GM23338 (cell line): ENCODE measurements around the gene ACTL6A. TPM values are rescaled to one million over a fixed set of nuclear protein-coding genes. Genes with fewer than 3 reads are reported as not detected.

ENCODE experiments used
- ATAC-seq: fragments of 200-7000 bp; cut with Tn5 transposase; 3 replicates; pipeline ENCODE4 v1.9.1; 2020
- DNase-seq: peaks from one replicate; pipeline ENCODE4 v3.0.0-alpha.2; 2015; ENCODE audit warnings: low spot score
- H2AFZ ChIP-seq: fragments of 200-600 bp; sonication (generic); 2 replicates; pipeline ENCODE4 v1.8.0; 2016; ENCODE audit warnings: antibody characterized with exemption, mild to moderate bottlenecking, moderate library complexity
- H3F3A ChIP-seq: fragments of 200-600 bp; sonication (generic); replicated peaks from 2 replicates; pipeline ENCODE4 v1.8.0; 2017; ENCODE audit warnings: antibody characterized with exemption, mixed run types, low read depth
- H3K27ac ChIP-seq: fragments of 200-600 bp; sonication (generic); 2 replicates; pipeline ENCODE4 v1.6.1; 2016; ENCODE audit warnings: low read depth
- H3K27me3 ChIP-seq: fragments of 200-600 bp; sonication (generic); 2 replicates; pipeline ENCODE4 v1.8.0; 2016; ENCODE audit warnings: mild to moderate bottlenecking, mixed run types, moderate library complexity; ENCODE audit not compliant: insufficient read depth
- H3K36me3 ChIP-seq: fragments of 200-600 bp; sonication (generic); 2 replicates; pipeline ENCODE4 v1.8.0; 2016; ENCODE audit warnings: mild to moderate bottlenecking; ENCODE audit not compliant: insufficient read depth
- H3K4me1 ChIP-seq: fragments of 200-600 bp; sonication (generic); 2 replicates; pipeline ENCODE4 v1.8.0; 2016; ENCODE audit warnings: mild to moderate bottlenecking, moderate library complexity; ENCODE audit not compliant: insufficient read depth
- H3K4me2 ChIP-seq: fragments of 200-600 bp; sonication (generic); 2 replicates; pipeline ENCODE4 v1.7.1; 2017; ENCODE audit warnings: mixed run types
- H3K4me3 ChIP-seq: fragments of 200-600 bp; sonication (generic); 2 replicates; pipeline ENCODE4 v1.6.1; 2016; ENCODE audit warnings: mixed run types
- H3K79me2 ChIP-seq: fragments of 200-600 bp; sonication (generic); replicated peaks from 2 replicates; pipeline ENCODE4 v1.8.0; 2017; ENCODE audit warnings: mild to moderate bottlenecking; ENCODE audit not compliant: insufficient read depth
- H3K9me2 ChIP-seq: fragments of 200-600 bp; sonication (generic); 2 replicates; pipeline ENCODE4 v1.8.0; 2017; ENCODE audit not compliant: insufficient read depth
- H4K20me1 ChIP-seq: fragments of 200-600 bp; sonication (generic); replicated peaks from 2 replicates; pipeline ENCODE4 v1.8.0; 2017; ENCODE audit warnings: mild to moderate bottlenecking; ENCODE audit not compliant: insufficient read depth
- H3K27ac Mint-ChIP-seq: 2 replicates; pipeline ENCODE4 v1.8.0; 2020; ENCODE audit warnings: inconsistent platforms, mild to moderate bottlenecking, moderate library complexity, mixed read lengths
- H3K27me3 Mint-ChIP-seq: 3 replicates; pipeline ENCODE4 v1.8.0; 2022; ENCODE audit warnings: low read depth, mild to moderate bottlenecking, moderate library complexity, mixed read lengths, inconsistent platforms; ENCODE audit not compliant: insufficient read depth, poor library complexity
- H3K36me3 Mint-ChIP-seq: 3 replicates; pipeline ENCODE4 v1.8.0; 2021; ENCODE audit warnings: low read depth, mild to moderate bottlenecking, inconsistent platforms, moderate library complexity, mixed read lengths
- H3K4me1 Mint-ChIP-seq: 3 replicates; pipeline ENCODE4 v1.8.0; 2020; ENCODE audit warnings: mild to moderate bottlenecking, inconsistent platforms, mixed read lengths
- H3K4me3 Mint-ChIP-seq: 3 replicates; pipeline ENCODE4 v1.8.0; 2021; ENCODE audit warnings: moderate library complexity, mild to moderate bottlenecking, inconsistent platforms, mixed read lengths
- H3K9me3 Mint-ChIP-seq: 3 replicates; pipeline ENCODE4 v1.8.0; 2020; ENCODE audit warnings: moderate library complexity, mild to moderate bottlenecking, inconsistent platforms, mixed read lengths
- CREB1 ChIP-seq: fragments of 250-450 bp; sonication (Bioruptor Pico); IDR thresholded peaks from 2 replicates; pipeline ENCODE4 v1.5.0; 2020; ENCODE audit warnings: low read depth, mild to moderate bottlenecking, moderate library complexity
- EZH2 ChIP-seq: fragments of 200-600 bp; sonication (generic); IDR thresholded peaks from one replicate; pipeline ENCODE4 v1.8.0; 2017; ENCODE audit warnings: antibody characterized with exemption, mild to moderate bottlenecking, low read depth; ENCODE audit not compliant: unreplicated experiment
- EZH2phosphoT487 ChIP-seq: fragments of 200-600 bp; sonication (generic); IDR thresholded peaks from one replicate; pipeline ENCODE4 v1.8.1; 2018; ENCODE audit warnings: antibody characterized with exemption; ENCODE audit not compliant: unreplicated experiment
- JUNB ChIP-seq: IDR thresholded peaks from one replicate; pipeline ENCODE4 v1.6.1; 2016; ENCODE audit warnings: antibody characterized with exemption; ENCODE audit not compliant: unreplicated experiment
- NANOG ChIP-seq: IDR thresholded peaks from 2 replicates; pipeline ENCODE4 v1.6.1; 2016; ENCODE audit warnings: antibody characterized with exemption, borderline replicate concordance
- POLR2AphosphoS5 ChIP-seq: IDR thresholded peaks from 2 replicates; pipeline ENCODE4 v1.6.1; 2016; ENCODE audit warnings: antibody characterized with exemption, low read depth
- STAT1 ChIP-seq: IDR thresholded peaks from one replicate; pipeline ENCODE4 v1.6.1; 2016; ENCODE audit warnings: antibody characterized with exemption; ENCODE audit not compliant: unreplicated experiment
- ZNF114 ChIP-seq: fragments of 250-450 bp; sonication (Bioruptor Pico); IDR thresholded peaks from 2 replicates; pipeline ENCODE4 v1.5.0; 2020; ENCODE audit warnings: mild to moderate bottlenecking, moderate library complexity
- ZNF331 ChIP-seq: fragments of 250-450 bp; sonication (Bioruptor Pico); IDR thresholded peaks from 2 replicates; pipeline ENCODE4 v1.5.0; 2020; ENCODE audit warnings: low read depth, mild to moderate bottlenecking, moderate library complexity
- polyA plus RNA-seq: library from polyadenylated mRNA; unstranded; fragments of >200 nt; fragmentation: Nextera tagmentation; extraction: Ambion mirVana; gene quantifications from 2 replicates; pipeline ENCODE4 v1.2.1, GENCODE V29; 2016
- total RNA-seq: library from RNA; depleted of rRNA; stranded (reverse); fragments of >200 nt; shearing (Covaris generic); gene quantifications from 2 replicates; pipeline ENCODE4 v1.2.3, GENCODE V29; 2014
- TF ChIP-seq, protein P1 (sequence below), 2 experiments: fragments of 200-600 bp in 1 of 2; sonication (generic) in 1 of 2; conservative IDR thresholded peaks; 2 replicates each; pipeline versions ENCODE4 v1.5.1 to v1.6.1; 2016 to 2017; ENCODE audit warnings: antibody characterized with exemption in 2 of 2, low read depth in 2 of 2, mild to moderate bottlenecking in 2 of 2, moderate library complexity in 1 of 2
- TF ChIP-seq, protein P2 (sequence below): IDR thresholded peaks from one replicate; pipeline ENCODE4 v1.6.1; 2018; ENCODE audit warnings: antibody characterized with exemption; ENCODE audit not compliant: unreplicated experiment
- TF ChIP-seq, protein P3 (sequence below): IDR thresholded peaks from 2 replicates; pipeline ENCODE4 v1.6.1; 2016; ENCODE audit warnings: antibody characterized with exemption

ACTL6A gene
- total and polyA plus RNA-seq, 2 experiments from 2014 or later, result 117 to 125 TPM

DNA sequence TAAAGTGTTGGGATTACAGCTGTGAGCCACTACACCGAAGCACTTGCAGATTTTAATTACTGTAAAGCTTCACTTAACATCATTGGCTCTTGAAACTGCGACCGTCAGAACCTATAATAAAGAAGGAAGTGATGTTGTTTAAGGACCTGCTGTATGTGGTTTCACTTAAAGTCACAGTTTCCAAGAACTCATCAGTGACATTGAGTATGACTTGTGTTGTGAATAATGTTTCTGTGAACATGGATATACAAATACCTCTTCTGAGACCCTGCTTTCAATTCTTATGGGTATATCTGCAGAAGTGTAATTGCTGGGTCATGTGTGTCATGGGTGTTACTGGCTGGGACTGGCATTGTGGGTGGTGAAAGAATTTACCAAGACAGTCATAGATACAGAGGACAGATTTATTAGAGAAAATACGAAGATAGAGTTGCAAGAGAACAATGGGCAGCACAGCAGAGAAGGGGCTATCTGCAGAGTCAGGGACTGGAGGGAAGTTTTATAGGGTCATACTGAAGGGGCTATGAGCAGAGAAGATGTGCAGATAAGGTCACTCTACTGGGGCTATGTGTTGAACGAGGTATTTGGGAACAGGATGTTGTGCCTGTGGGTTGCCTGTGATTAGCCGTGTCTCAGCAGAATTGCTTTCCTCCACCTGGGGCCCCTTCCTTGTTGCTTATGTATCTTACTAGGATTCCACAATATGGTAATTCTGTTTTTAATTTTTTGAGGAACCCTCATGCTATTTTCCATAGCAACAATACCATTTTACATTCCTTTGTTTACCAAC lies 46.4 kb downstream of the ACTL6A start:
- Histone ChIP-seq H3F3A (no peaks in the 10 kb centered on the region), H3K27ac (no peak overlapping the region), H3K4me3 (no peak overlapping the region), H3K36me3 (no peaks in the 10 kb centered on the region), H3K79me2 (peaks cover 46% of the 10 kb centered on the region), H3K4me2 (no peak overlapping the region), H4K20me1 (peaks cover 4% of the 10 kb centered on the region; the same call in 1 of the 2 replicates), H3K27me3 (no peaks in the 10 kb centered on the region), H3K9me2 (no peaks in the 10 kb centered on the region), H3K4me1 (no peaks in the 10 kb centered on the region), H2AFZ (no peak overlapping the region)
- no peak for TF ChIP-seq EZH2
- TF ChIP-seq JUNB, result no peak
- no peak for TF ChIP-seq NANOG
- TF ChIP-seq, protein P1, sequence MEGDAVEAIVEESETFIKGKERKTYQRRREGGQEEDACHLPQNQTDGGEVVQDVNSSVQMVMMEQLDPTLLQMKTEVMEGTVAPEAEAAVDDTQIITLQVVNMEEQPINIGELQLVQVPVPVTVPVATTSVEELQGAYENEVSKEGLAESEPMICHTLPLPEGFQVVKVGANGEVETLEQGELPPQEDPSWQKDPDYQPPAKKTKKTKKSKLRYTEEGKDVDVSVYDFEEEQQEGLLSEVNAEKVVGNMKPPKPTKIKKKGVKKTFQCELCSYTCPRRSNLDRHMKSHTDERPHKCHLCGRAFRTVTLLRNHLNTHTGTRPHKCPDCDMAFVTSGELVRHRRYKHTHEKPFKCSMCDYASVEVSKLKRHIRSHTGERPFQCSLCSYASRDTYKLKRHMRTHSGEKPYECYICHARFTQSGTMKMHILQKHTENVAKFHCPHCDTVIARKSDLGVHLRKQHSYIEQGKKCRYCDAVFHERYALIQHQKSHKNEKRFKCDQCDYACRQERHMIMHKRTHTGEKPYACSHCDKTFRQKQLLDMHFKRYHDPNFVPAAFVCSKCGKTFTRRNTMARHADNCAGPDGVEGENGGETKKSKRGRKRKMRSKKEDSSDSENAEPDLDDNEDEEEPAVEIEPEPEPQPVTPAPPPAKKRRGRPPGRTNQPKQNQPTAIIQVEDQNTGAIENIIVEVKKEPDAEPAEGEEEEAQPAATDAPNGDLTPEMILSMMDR (conservative IDR thresholded peaks at IDR 0.05; ENCODE audit: low read depth in 2 of 2), result no peak
- TF ChIP-seq ZNF331, result no peak
- TF ChIP-seq EZH2phosphoT487, result no peak
- H3K4me1 Mint-ChIP-seq, result peaks cover 2% of the 10 kb centered on the region
- peaks cover 6% of the 10 kb centered on the region for H3K27me3 Mint-ChIP-seq
- H3K36me3 Mint-ChIP-seq, result peaks cover 6% of the 10 kb centered on the region; the same call in 2 of the 3 replicates
- H3K9me3 Mint-ChIP-seq, result no peaks in the 10 kb centered on the region; the same call in 1 of the 3 replicates
- ATAC-seq, result no peak
- H3K4me3 Mint-ChIP-seq, result no peak overlapping the region
- no peak for DNase-seq
- H3K27ac Mint-ChIP-seq, result no peak overlapping the region; the same call in 1 of the 2 replicates

DNA sequence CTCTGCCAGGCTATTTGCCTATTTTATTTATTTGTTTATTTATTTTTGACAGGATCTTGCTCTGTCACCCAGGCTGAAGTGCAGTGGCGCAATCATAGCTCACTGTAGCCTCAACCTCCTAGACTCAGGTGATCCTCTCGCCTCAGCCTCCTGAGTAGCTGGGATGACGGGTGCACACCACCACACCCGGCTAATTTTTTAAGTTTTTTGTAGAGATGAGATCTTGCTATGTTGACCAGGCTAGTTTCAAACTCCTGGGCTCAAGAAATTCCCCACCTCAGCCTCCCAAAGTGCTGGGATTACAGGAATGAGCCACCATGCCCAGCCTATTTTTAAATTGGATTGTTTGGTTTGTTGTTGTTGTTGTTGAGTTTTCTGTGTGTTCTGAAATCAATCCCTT lies 47.3 kb downstream of the ACTL6A start:
- Histone ChIP-seq H3K4me2 (no peak overlapping the region), H3K4me3 (no peak overlapping the region), H4K20me1 (peaks cover 4% of the 10 kb centered on the region), H3K79me2 (peaks cover 43% of the 10 kb centered on the region), H3K27ac (no peak overlapping the region), H3K36me3 (no peaks in the 10 kb centered on the region), H3K27me3 (no peaks in the 10 kb centered on the region), H3K4me1 (no peaks in the 10 kb centered on the region), H3F3A (no peaks in the 10 kb centered on the region), H2AFZ (no peak overlapping the region), H3K9me2 (no peaks in the 10 kb centered on the region)
- no peaks in the 10 kb centered on the region; the same call in 2 of the 3 replicates for H3K9me3 Mint-ChIP-seq
- H3K36me3 Mint-ChIP-seq, result peaks cover 4% of the 10 kb centered on the region; the same call in 1 of the 3 replicates
- peaks cover 3% of the 10 kb centered on the region for H3K27me3 Mint-ChIP-seq
- DNase-seq (no peak), ATAC-seq (no peak)
- H3K27ac Mint-ChIP-seq, result no peak overlapping the region
- no peak overlapping the region for H3K4me3 Mint-ChIP-seq
- H3K4me1 Mint-ChIP-seq, result peaks cover 2% of the 10 kb centered on the region
- TF ChIP-seq CREB1 (CRISPR knock-in tag) (no peak), JUNB (no peak), POLR2AphosphoS5 (no peak), NANOG (no peak), EZH2 (no peak), STAT1 (no peak), ZNF114 (CRISPR knock-in tag) (no peak)
- TF ChIP-seq, protein P1 (conservative IDR thresholded peaks at IDR 0.05; ENCODE audit: low read depth in 2 of 2), result no peak
- TF ChIP-seq, protein P2, sequence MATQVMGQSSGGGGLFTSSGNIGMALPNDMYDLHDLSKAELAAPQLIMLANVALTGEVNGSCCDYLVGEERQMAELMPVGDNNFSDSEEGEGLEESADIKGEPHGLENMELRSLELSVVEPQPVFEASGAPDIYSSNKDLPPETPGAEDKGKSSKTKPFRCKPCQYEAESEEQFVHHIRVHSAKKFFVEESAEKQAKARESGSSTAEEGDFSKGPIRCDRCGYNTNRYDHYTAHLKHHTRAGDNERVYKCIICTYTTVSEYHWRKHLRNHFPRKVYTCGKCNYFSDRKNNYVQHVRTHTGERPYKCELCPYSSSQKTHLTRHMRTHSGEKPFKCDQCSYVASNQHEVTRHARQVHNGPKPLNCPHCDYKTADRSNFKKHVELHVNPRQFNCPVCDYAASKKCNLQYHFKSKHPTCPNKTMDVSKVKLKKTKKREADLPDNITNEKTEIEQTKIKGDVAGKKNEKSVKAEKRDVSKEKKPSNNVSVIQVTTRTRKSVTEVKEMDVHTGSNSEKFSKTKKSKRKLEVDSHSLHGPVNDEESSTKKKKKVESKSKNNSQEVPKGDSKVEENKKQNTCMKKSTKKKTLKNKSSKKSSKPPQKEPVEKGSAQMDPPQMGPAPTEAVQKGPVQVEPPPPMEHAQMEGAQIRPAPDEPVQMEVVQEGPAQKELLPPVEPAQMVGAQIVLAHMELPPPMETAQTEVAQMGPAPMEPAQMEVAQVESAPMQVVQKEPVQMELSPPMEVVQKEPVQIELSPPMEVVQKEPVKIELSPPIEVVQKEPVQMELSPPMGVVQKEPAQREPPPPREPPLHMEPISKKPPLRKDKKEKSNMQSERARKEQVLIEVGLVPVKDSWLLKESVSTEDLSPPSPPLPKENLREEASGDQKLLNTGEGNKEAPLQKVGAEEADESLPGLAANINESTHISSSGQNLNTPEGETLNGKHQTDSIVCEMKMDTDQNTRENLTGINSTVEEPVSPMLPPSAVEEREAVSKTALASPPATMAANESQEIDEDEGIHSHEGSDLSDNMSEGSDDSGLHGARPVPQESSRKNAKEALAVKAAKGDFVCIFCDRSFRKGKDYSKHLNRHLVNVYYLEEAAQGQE, result no peak
- TF ChIP-seq, protein P3, sequence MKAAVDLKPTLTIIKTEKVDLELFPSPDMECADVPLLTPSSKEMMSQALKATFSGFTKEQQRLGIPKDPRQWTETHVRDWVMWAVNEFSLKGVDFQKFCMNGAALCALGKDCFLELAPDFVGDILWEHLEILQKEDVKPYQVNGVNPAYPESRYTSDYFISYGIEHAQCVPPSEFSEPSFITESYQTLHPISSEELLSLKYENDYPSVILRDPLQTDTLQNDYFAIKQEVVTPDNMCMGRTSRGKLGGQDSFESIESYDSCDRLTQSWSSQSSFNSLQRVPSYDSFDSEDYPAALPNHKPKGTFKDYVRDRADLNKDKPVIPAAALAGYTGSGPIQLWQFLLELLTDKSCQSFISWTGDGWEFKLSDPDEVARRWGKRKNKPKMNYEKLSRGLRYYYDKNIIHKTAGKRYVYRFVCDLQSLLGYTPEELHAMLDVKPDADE, result no peak
